ENCODE results near the gene WDR93. TPM values are rescaled to one million over a fixed set of nuclear protein-coding genes. Genes with fewer than 3 reads are reported as not detected.

Gene WDR93
- total RNA-seq, 1 experiment from 2014 or later, result 0.35 TPM

DNA sequence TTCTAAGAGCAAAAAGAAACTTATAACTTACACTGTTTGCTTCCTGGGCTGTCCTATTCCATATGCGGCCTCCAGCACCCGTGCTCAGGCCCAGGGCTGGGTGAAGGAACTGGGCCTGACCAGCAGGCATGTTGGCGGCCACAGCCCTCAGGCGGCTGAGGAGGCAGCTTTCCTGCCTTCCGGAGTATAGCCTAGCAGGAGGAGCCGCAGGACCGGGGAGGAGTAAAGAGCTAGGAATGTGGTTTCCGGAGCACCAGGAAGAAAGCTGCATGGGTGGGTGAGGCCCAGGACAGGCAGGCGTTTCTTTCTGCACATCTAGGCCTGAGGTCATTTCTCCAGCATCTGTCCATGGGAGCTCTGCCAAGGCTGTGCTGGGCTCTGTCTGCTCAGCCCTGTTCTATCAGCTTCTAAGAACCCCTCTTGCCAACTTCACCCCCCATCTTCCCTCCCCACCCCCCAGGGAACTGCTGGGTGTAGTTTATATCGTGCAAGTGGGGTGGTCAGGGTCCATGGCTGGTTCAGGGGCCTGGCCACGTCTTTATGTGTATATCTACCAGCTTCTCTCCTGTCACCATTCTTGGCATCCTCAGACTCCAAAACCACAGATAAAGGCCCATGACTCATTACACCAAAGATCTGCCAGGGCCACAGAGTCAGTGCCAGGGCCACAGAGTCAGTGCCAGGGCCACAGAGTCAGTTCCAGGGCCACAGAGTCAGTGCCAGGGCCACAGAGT is 27.6 kb upstream of the WDR93 start:
- DNase-seq (ENCODE audit: low spot score), result peak; percentile 94

DNA sequence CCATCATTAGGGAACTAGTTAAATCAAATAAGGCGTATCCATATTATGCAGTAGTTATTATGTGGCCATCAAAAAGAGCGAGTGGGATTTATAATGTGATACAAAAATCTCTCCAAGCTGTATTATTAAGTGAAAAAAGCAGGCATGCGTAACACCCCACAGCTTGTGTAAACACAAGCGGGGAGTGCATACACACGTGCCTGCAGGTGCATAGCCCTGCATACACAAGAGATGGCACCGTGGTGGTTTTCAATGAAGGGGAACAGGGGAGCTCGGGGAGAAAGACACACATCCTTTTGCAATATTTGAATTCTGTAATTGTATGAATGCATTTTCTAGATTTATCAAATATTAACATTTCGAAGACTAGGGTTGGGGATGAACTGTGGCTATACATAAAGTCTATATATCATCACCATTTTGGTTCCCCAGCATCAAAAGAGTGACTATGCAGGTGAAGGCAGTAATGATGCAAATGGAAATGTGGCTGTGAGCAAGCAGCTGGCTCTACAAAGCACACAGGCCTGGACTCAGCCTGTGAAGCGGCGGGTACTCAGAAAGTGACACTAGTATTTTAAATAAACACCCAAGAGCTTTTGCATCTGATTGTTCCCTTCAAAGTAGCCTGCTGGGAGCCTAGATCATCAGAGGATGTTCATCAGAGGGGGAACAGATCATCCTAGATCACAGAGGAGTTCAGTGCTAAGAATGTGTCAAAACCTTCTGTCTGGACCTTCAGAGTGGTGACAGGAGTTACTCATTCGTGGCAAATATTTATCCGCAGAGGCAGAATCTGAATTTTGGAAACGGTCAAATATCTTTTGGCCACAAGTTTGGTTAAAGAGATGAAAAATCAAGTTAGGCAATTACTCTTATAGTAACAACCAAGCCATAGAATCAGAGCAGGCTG is 25.9 kb upstream of the WDR93 start:
- no peak for DNase-seq (ENCODE audit: low spot score)

DNA sequence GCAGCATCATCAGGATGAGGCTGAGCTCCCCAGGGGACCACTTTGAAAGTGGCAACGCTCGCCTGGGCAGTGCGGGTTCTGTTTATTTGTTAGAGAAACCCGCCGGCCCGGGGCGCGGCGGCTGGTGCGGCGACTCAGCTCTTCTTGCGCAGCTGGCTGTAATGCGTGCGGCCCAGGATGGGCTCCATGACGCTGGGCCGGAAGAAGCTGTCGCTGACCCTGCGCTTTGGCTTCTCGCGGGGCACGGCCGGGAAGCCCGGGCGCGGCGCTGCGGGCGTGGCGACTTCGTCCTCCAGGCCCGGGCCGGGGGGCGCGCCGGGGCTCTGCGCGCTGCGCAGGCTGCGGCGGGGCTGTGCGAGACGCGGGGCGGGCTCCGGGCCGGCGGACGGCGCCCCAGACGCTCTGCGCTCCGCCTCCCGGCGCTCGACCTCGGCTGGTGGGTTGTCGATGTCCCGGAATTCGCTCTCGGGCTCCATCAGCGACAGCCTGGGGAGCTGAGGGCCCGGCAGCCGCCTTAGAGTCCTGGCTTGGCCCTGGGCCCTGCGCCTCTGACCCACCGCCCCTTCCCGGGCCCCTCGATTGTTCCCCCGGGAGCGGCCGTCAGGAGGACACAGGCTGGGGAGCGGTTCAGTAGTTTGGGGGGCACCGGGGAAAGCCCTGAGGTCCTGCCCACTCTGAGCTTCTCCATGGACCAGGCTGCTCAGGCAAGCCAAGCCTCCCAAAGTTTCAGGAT is 25.0 kb upstream of the WDR93 start:
- no peak for DNase-seq (ENCODE audit: low spot score)

DNA sequence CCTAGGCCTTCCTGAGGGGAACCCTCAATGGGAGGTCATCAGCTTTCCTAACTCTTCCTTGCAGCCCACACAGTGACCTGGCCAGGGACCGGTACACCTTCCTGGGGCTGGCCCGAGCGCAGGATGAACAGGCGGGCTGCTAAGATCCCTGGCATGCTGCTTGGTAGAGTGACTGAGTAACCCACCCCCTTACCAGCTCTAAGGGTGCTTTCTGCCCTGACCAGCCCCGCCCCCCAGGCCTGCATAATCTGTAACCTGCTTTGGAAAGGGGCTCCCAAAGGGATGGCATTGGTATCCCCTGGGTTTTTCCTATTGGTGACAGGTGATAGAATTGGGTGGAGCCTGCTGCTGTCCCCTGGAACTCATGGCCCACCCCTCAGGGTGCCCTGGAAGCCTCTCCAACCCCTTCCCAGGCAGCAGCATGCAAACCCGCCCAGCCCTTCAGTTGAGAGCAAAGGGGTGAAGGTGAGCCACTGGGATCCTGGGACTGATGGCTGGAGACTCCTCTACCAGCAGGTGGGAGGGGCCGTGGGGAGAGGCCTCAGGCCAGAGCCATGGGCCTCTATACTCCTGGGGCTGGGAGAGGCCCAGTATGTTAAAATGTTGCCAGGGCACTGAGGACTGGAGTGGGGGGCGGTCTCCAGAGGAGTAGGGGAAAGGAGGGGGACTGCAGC is 24.3 kb upstream of the WDR93 start:
- DNase-seq (ENCODE audit: low spot score), result no peak

DNA sequence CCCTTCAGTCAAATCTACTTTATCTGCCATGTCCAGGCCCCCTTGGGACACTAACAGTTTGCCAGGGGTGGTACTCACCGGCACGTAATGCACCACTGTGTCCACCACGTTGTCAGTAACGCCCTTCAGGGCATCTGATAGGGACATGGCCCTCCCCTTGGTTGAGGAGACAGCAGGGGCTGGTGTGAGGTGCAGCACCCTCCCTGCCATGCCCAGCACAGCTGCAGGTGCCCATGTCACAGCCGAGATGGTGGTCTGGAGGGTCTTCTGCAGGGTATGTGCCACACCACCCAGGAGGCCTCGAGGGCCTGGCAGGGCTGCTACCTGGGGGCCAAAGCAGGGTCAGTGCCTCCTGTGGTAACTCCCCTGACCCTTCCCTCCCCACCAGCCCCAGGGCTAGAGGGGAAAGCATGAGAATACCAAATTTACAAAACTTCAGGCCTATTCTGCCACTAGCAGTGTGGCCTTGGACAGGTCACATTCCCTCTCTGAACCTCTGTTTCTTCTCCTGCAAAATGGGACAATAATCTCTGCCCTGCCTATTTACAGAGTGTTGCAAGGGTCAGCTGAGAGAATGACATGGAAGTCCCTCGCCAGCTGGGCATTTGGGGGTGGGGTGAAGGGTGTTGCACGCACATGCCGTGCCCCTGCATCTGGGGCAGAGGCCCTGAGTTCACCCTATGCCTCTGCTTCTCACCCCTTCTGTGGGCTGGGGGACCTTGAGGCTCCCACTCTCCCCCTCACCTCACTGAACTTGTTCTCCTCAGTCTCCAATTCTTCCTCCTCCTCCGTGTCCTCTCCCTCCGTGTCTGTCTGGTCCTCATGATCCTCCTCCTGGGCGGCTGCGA is 23.5 kb upstream of the WDR93 start:
- no peak for DNase-seq (ENCODE audit: low spot score)

DNA sequence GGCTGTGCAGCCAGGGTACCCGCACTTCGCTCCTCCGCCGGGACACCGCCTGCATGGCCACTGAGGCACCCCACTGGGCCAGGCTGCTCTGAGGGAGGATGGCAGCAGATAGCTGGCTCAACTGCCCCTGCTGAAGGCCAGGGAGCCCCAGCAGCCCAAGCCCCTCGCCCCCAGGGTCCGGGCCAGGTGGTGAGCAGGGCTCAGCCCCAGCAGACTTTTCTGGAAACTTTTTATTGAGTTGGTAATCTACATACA is 23.0 kb upstream of the WDR93 start:
- DNase-seq (ENCODE audit: low spot score), result no peak

DNA sequence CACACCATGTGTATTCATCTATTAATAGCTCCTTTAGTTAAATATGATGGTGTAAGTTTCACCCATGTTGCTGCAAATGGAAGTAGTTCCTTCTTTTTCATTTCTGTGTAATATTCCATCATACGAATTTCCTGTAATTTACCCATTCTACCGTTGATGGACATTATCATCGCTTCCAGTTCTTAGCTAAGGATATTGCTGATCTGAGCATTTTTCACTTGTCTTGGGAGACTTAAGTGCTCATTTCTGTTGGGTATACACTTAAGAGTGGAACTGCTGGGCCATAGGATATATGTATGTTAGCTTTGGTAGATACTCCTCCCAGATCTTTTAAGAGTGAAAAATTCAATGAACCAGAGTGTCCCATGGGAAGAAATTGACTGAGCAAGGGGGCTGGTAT is 22.4 kb upstream of the WDR93 start:
- no peak for DNase-seq (ENCODE audit: low spot score)

DNA sequence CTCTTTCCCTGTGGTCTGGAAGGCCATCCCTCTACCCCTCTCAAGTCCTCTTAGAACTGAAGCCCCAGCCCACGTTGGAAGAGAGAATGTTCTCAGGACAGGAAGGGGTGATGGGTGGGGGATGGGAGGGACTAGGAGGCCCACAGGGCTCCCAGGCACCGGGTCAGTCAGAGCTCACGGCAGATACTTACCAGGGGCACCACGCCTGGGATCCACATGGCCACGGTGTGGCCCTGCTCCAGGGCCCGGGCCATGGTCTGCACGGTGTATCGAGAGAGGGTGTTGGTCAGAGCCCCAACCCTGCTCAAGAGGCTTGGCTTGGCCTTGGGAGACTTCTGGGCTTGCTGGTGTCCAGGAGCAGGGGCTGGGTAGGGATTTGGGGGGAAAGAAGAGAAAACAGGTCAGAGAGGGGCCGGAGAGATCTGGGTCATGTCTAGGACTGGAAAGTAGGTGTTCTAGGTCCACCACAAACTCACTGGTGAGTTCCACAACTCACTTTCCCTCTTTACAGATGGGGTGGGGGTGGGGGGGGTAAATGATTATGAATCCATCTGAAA is 21.2 kb upstream of the WDR93 start:
- DNase-seq (ENCODE audit: low spot score), result no peak

DNA sequence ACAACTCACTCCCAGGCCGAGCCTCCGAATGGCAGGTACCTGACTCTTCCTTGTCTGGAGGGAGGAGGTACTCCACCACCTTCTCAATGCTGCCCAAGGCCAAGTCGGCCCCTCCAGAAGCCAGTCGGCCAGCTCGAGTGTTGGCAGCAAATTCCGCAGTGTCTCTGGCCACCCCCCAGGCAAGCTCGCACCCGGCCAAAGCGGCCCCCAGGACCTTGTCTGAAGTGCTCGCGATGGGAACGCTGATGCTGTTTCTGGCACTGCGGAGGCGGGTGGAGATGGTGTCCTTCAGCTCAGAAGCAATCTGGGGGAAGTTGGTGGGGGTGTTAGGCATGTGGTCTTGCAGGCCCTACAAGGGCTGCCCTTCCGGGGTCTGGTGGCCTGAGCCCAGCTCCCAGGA is 20.7 kb upstream of the WDR93 start:
- DNase-seq (ENCODE audit: low spot score), result no peak

DNA sequence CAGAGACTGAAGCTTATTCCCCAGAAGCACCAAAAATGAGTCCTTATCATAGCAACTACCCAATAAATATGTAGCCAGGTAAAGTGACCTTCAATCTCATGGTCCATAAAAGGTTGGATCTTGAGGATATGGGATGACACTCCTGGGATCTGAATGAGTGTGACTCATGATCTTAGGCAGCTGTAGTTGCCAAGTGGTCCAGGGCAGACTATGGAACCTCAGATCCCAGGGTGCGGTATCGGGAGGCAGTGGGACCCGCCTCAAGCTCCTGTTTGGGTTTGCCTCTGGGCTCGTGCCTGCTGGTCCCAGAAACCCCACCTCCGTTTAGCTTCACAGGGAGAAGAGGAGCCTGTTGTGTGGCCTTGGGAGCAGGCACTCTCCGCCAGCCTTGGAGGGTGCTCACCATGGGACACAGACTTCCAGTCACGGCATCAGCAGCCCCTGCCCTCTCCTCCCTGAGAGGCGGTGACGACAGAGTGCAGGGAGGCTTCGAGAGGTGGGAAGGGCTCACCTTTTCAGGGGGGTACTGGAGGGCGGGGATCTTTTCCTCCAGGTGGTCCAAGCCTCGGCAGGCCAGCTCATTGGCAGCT is 19.5 kb upstream of the WDR93 start:
- DNase-seq (ENCODE audit: low spot score), result no peak

DNA sequence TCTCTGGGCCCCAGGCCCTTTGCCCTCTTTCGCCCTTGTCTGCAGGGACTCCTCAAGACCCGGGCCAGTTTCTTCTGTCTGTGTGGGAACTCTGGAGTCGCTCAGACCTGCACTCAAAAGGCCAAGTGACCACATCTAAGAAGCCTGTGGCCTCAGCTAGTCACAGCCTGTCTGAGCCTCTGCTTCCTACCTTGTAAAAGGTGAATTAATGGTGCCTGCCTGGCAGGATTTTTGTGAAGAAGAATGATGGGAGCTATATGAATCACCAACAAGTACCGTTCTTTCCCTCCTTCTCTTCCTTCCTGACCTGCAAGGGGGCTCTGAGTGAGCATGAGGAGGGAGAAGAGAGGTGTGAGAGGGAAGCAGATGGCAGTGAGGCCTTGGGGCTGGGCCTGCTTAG is 18.9 kb upstream of the WDR93 start:
- DNase-seq (ENCODE audit: low spot score), result no peak

DNA sequence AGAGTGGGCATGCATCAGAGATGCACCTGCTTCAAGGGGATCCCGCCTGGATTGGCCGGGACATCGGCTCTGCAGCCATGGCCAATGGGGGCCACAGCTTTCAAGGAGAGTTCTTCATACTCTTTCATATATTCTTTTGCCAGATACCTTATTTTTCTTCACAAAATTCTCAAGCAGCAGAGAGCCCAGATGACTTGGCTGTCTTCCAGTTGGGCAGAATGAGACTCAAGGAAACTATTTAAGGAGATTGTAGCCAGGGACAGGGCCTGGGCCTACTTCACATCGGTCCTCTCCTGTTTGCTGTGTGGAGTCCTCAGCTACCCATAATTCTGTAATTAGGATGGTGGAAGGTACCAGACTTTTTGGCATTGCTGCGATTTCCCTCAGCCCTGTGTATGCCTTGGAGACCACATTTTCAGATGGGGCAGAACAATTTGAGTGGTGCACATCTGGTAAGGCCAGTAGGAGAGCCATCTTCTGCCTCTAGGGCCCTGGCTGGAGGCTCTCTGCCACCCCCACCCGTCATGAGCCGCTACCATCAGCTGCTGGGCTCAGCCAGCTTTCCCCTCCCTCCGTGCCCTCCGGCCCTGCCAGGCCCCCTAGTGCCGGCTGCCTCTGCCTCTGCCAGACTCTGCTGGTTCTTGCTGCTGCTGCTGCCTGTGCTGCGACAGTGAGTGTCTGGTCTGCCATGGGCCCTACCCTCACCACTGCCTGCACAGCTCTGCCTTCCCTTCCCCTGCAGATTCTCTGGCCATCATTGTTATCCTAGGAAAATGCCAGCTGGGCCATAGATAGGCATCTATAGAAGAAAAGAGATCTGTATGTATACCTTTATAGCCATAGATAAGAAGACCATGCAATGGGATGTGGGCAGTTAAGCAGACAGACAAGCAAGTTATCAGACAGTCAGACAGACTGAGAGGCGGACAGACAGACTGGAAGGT is 18.1 kb upstream of the WDR93 start:
- no peak for DNase-seq (ENCODE audit: low spot score)

DNA sequence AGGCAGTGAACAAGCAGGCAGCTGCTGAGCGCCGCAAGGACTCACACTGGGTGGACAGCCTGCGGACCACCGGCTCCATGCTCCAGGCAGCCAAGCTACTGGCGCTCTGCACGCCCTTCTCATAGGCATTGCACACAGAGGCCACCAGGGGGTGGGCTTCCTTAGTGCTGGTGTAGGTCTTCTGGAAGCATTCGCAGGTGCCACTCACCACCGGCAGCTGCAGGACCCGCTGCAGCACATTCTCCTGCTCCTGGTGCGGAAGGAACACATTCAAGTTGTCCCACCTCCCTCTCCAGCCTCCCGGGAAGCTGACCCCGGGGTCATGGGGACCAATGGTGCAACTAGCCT is 17.5 kb upstream of the WDR93 start:
- DNase-seq (ENCODE audit: low spot score), result no peak

DNA sequence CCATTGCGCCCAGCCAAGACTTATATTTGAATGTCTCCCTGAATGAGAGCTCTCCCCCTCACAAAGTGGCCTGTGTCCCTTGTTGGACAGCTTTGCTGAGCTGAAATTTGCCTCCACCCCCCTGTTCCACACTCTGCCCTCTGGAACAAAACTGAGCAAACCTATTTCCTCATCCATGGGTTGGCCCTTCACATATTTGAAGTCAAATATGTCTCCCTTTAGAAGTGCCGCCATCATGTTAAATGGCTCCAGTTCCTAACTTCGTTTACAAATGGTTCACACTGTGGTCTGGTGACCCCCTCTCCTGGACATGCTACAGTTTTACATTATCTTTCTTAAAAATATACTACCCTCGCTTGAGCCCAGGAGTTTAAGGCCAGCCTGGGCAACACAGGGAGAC is 16.1 kb upstream of the WDR93 start:
- no peak for DNase-seq (ENCODE audit: low spot score)

DNA sequence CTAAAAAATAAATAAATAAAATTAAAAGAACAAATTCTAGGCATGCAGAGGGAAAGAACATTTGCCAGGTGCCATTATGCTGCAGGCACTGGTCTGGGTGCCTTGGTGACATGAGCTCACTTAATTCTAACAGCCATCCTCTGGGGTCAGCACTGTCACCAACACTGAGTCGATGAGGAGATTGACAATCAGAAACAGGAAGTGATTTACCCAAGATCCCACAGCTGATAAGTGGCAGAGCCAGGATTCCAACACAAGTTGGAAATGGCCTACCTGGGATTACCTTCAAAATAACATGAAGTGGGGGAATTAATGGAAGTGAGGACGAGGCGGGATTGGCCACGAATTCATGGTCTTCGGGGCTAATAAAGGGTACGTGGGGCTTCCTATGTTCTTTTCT is 15.0 kb upstream of the WDR93 start:
- DNase-seq (ENCODE audit: low spot score), result no peak

DNA sequence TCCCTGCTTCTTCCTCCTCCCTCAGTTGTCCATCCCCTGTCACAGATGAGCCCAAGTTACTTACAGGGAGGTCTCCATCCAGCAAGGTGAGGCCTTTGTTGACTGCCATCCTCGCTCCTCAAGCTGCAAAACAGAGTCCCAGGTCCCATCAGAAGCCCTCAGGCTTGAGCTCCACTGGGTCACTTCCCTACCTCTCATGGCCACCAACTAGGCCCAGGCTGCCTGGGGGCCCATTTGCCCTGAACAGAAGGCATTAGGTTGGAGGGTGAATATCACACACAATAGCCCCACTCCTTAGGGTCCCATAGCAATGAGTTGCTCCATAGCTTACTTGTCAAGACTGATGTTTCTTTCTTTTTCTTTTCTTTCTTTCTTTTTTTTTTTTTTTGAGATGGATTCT is 13.2 kb upstream of the WDR93 start:
- no peak for DNase-seq (ENCODE audit: low spot score)

DNA sequence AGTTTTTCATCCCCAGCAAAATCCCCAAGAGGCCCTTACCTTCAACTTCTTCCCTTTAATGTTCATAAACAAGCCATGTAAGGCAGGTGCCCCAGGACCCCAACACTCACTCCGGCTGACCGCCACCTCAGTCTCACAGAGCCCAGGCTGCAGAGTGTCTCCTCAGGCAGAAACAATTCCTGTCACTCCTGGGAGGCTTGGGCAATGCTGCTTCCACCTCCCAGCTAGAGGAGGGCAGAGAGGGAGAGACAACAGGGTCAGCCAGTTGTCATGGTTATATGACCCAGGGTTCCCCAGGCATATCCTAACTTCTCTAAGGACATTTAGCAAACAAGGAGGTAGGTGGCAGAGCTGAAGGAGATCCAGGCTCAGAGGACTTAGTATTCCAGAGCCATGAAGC is 11.4 kb upstream of the WDR93 start, which contains the start of gene PLIN1:
TSS of gene PLIN1 (minus strand) at position 156 of the 400 bp plus-strand sequence. CDS start 1,878 bp downstream, outside the sequence.
- DNase-seq (ENCODE audit: low spot score), result no peak

DNA sequence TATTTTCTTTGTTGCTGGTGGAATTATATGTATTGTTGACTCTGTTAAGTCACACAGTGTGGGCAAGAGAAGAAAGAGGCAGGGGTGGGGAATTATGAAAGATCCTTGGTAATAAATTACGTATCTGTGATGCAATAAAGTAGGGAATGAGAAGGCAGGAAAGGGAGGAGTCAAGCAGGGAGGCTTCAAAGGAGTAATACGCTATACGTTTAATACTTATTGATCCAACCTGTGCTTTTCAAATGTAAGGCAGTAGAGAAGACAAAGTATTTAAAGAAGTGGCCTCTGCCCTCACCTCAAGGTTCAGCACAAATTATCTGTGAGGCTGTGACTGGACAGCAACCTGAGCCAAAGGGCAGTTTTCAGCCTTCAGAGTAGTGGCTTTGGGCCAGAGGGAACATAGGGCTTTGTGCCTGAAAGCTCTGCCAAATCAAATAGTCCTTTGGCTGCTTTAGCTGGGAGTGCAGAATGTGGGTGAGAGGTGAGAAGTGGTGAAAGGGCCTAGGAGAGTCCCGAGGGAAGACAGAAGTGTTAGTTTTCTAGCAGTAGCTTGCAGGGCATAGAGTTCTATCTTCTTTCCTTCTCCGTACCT is 10.2 kb upstream of the WDR93 start:
- DNase-seq (ENCODE audit: low spot score), result no peak

DNA sequence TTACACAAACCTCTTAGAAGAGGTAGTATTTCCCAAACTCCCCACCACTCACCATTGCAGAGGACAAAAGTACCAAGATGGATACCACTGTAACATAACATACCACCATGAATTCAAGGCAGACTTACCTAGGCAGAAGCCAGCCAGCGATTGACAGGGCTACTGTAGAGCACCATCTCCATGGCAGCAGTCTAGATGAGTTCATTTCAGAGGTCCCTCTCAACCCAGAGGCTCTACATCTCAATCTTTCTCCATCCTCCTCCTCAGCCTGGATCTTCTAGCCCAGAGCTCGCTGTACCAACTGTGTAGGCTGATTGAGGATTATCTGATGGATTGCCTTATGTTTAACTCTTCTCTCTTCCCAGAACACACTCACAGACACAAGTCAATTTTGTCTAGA is 9.5 kb upstream of the WDR93 start:
- DNase-seq (ENCODE audit: low spot score), result no peak
